K562 (cell line): ENCODE measurements around the gene ADAMTS14. TPM values are rescaled to one million over a fixed set of nuclear protein-coding genes. Genes with fewer than 3 reads are reported as not detected.

Source experiments
- ASH1L ChIP-seq: fragments of 450-650 bp; IDR thresholded peaks from 2 replicates; pipeline ENCODE4 v1.6.1; 2018; ENCODE audit warnings: borderline replicate concordance, mild to moderate bottlenecking, low read depth; ENCODE audit not compliant: partially characterized antibody
- CREB1 ChIP-seq, 2 experiments: sonication (generic) in 1 of 2; formaldehyde crosslinking in 1 of 2; IDR thresholded peaks; 2 replicates each; pipeline versions ENCODE4 v1.6.1 to v1.8.0; 2012 to 2022; ENCODE audit warnings: inconsistent platforms in 1 of 2, mild to moderate bottlenecking in 1 of 2, missing genetic modification reagents in 1 of 2, moderate library complexity in 1 of 2
- ELF2 ChIP-seq: fragments of 250-450 bp; sonication (Bioruptor Pico); IDR thresholded peaks from 2 replicates; pipeline ENCODE4 v1.5.0; 2021; ENCODE audit warnings: mild to moderate bottlenecking
- HDAC6 ChIP-seq: IDR thresholded peaks from 2 replicates; pipeline ENCODE4 v1.6.1; 2012; ENCODE audit warnings: low read depth, mild to moderate bottlenecking, control low read depth, inconsistent platforms, low read length, moderate library complexity
- PCBP1 ChIP-seq: fragments of 200-400 bp; formaldehyde crosslinking; IDR thresholded peaks from 2 replicates; pipeline ENCODE4 v1.6.1; 2018; ENCODE audit warnings: mild to moderate bottlenecking, low read depth, low read length; ENCODE audit not compliant: poor library complexity, severe bottlenecking
- RREB1 ChIP-seq: fragments of 250-450 bp; sonication (Bioruptor Pico); IDR thresholded peaks from 2 replicates; pipeline ENCODE4 v1.4.0; 2020
- SREBF2 ChIP-seq: sonication (generic); formaldehyde crosslinking; IDR thresholded peaks from 2 replicates; pipeline ENCODE4 v1.4.0; 2020; ENCODE audit warnings: mild to moderate bottlenecking, missing genetic modification reagents
- STAG1 ChIP-seq: sonication (generic); formaldehyde crosslinking; IDR thresholded peaks from 2 replicates; pipeline ENCODE4 v1.5.0; 2020; ENCODE audit warnings: missing genetic modification reagents, borderline replicate concordance
- THRA ChIP-seq: fragments of 450-650 bp; IDR thresholded peaks from 2 replicates; pipeline ENCODE4 v1.6.1; 2017; ENCODE audit warnings: mild to moderate bottlenecking, moderate library complexity
- XRCC4 ChIP-seq: IDR thresholded peaks from one replicate; pipeline ENCODE4 v1.6.1; 2011; ENCODE audit not compliant: insufficient read depth, insufficient read length; ENCODE audit errors: extremely low read depth
- ZBTB43 ChIP-seq: sonication (generic); formaldehyde crosslinking; IDR thresholded peaks from 2 replicates; pipeline ENCODE4 v1.8.0; 2023; ENCODE audit warnings: mild to moderate bottlenecking, missing genetic modification reagents
- ZNF280B ChIP-seq: fragments of 250-450 bp; sonication (Bioruptor Pico); IDR thresholded peaks from 2 replicates; pipeline ENCODE4 v1.5.1; 2021; ENCODE audit warnings: mild to moderate bottlenecking
- ZNF384 ChIP-seq: IDR thresholded peaks from 2 replicates; pipeline ENCODE4 v1.6.1; 2012; ENCODE audit warnings: low read depth, low read length, improper control_type of control experiment
- ZNF511 ChIP-seq: sonication (generic); formaldehyde crosslinking; IDR thresholded peaks from 2 replicates; pipeline ENCODE4 v1.8.0; 2022; ENCODE audit warnings: mild to moderate bottlenecking, missing genetic modification reagents
- ZNF655 ChIP-seq: fragments of 250-450 bp; sonication (Bioruptor Pico); IDR thresholded peaks from 2 replicates; pipeline ENCODE4 v1.5.0; 2021
- ZNF717 ChIP-seq: fragments of 250-450 bp; sonication (Bioruptor Pico); IDR thresholded peaks from 2 replicates; pipeline ENCODE4 v1.5.0; 2021
- polyA plus RNA-seq, 8 experiments: library from polyadenylated mRNA; depleted of rRNA in 4 of 8; stranded (reverse) in 5 of 8; unstranded in 3 of 8; fragments of >200 nt; fragmentation: Nextera tagmentation in 2 of 8; fragmentation: Illumina TruSeq in 1 of 8; extraction: Ambion mirVana in 2 of 8; extraction: Trizol in 1 of 8; gene quantifications; 2 replicates each; pipeline versions ENCODE4 v1.2.1 to v1.2.3, GENCODE V29; 2011 to 2014; ENCODE audit warnings: inconsistent platforms in 1 of 8, missing spikeins in 1 of 8
- total RNA-seq, 7 experiments: library from RNA; depleted of rRNA in 6 of 7; stranded (reverse); fragments of >200 nt in 6 of 7; fragmentation: Illumina TruSeq in 2 of 7; extraction: Trizol in 2 of 7; gene quantifications; 2 replicates each; pipeline versions ENCODE4 v1.2.1 to v1.2.3, GENCODE V29; 2011 to 2021; ENCODE audit warnings: low replicate concordance in 1 of 7

ADAMTS14 gene
- total and polyA plus RNA-seq, 9 of the 15 experiments (the other 6 are each of a cell fraction or from before 2014, with no cell fraction given): 0.04 to 37.4 (median 15.9) TPM

DNA sequence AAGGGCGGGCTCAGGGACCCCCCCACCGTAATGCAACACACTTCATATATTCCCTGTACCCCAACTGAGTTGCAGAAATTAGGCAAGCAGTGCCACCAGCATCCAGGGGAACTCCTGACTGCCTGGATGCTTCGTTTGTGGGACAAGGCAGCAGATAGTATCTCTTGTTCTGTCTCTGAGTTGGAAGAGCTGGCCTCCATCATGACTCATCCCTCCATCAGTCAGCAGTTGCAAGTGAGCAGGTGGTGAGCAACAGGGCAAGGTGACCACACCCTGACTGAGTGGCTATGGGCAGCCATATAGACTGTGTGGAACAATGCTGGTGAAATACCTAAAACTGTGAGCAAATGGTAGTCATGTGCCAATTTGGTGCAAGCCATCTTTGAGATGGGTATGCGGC is 22.8 kb upstream of the ADAMTS14 start (continued):
- TF ChIP-seq ZNF280B (CRISPR knock-in tag) (no peak), ZNF384 (no peak), CREB1 (IDR thresholded peaks at IDR 0.05) (no peak), CREB1 (CRISPR knock-in tag; IDR thresholded peaks at IDR 0.05) (no peak), HDAC6 (no peak), RREB1 (CRISPR knock-in tag) (peak; percentile 94), SREBF2 (CRISPR knock-in tag) (no peak), ZNF655 (CRISPR knock-in tag) (no peak), THRA (no peak), ELF2 (CRISPR knock-in tag) (no peak), ZBTB43 (CRISPR knock-in tag) (no peak), ZNF717 (CRISPR knock-in tag) (no peak), STAG1 (CRISPR knock-in tag) (no peak), ASH1L (no peak), XRCC4 (no peak), ZNF511 (no peak), PCBP1 (no peak)
